T-cell (primary cell): ENCODE results near the gene RTN4. TPM values are rescaled to one million over a fixed set of nuclear protein-coding genes. Genes with fewer than 3 reads are reported as not detected.

Experiments
- ATAC-seq, 4 experiments: fragments of 200-7000 bp in 3 of 4; fragments of 150-1000 bp in 1 of 4; cut with Tn5 transposase; replicated peaks in 1 of 4; 1 replicate in 3 of 4; 2 replicates in 1 of 4; pipeline ENCODE4 v1.10.0; 2021; ENCODE audit warnings: moderate library complexity in 3 of 4, mild to moderate bottlenecking in 2 of 4, moderate number of reproducible peaks in 1 of 4
- CTCF ChIA-PET, 2 donors: fragments of 300-600 bp; sonication (Branson Sonifier 250); formaldehyde crosslinking; loops; one replicate each; lab custom pipeline; 2022; ENCODE audit warnings: antibody characterized with exemption in 2 of 2; lab: Charles Lee
- POLR2A ChIA-PET, 2 donors: fragments of 300-600 bp; sonication (Branson Sonifier 250); formaldehyde crosslinking; loops; one replicate each; lab custom pipeline; 2022; ENCODE audit warnings: antibody characterized with exemption in 2 of 2; lab: Charles Lee
- DNase-seq, 35 experiments: peaks; one replicate each; pipeline versions ENCODE4 v3.0.0 to v3.0.0-alpha.2; 2013 to 2023
- H3K27ac ChIP-seq: one replicate; pipeline ENCODE4 v1.5.1; 2013; ENCODE audit warnings: low read length
- H3K27me3 ChIP-seq, 2 experiments: replicated peaks in 1 of 2; 1 replicate in 1 of 2; 2 replicates in 1 of 2; pipeline versions ENCODE4 v1.6.1 to v1.7.0; 2013; ENCODE audit warnings: low read length in 1 of 2, mixed read lengths in 1 of 2; ENCODE audit not compliant: control insufficient read depth in 2 of 2, insufficient read depth in 2 of 2; ENCODE audit errors: extremely low read depth in 1 of 2
- H3K36me3 ChIP-seq, 2 donors: 1 replicate in 1 of 2; 2 replicates in 1 of 2; pipeline versions ENCODE4 v1.6.1 to v1.7.0; 2013; ENCODE audit warnings: low read length in 1 of 2; ENCODE audit not compliant: control insufficient read depth in 2 of 2, insufficient read depth in 1 of 2; ENCODE audit errors: extremely low read depth in 1 of 2
- H3K4me1 ChIP-seq, 2 experiments: 1 replicate in 1 of 2; 2 replicates in 1 of 2; pipeline versions ENCODE4 v1.6.1 to v1.7.0; 2013; ENCODE audit warnings: low read length in 2 of 2, mixed read lengths in 1 of 2; ENCODE audit not compliant: insufficient read depth in 2 of 2, control insufficient read depth in 1 of 2; ENCODE audit errors: extremely low read depth in 1 of 2
- H3K4me3 ChIP-seq, 2 donors: 1 replicate in 1 of 2; 2 replicates in 1 of 2; pipeline versions ENCODE4 v1.5.1 to v1.7.0; 2013; ENCODE audit warnings: mild to moderate bottlenecking in 2 of 2, low read length in 1 of 2, moderate library complexity in 1 of 2; ENCODE audit not compliant: control insufficient read depth in 1 of 2; ENCODE audit errors: extremely low read depth in 1 of 2
- H3K9me3 ChIP-seq: 2 replicates; pipeline ENCODE4 v1.7.0; 2013
- H3K27ac Mint-ChIP-seq, 2 donors: one replicate each; pipeline ENCODE4 v1.8.0; 2020 to 2021; ENCODE audit warnings: mild to moderate bottlenecking in 2 of 2, mixed read lengths in 2 of 2
- H3K27me3 Mint-ChIP-seq, 2 donors: one replicate each; pipeline ENCODE4 v1.8.0; 2021 to 2022; ENCODE audit warnings: mixed read lengths in 2 of 2
- H3K36me3 Mint-ChIP-seq: one replicate; pipeline ENCODE4 v1.8.0; 2021; ENCODE audit warnings: mixed read lengths
- H3K4me1 Mint-ChIP-seq, 3 donors: one replicate each; pipeline ENCODE4 v1.8.0; 2020 to 2022; ENCODE audit warnings: mixed read lengths in 3 of 3, mild to moderate bottlenecking in 1 of 3
- H3K4me3 Mint-ChIP-seq, 3 donors: one replicate each; pipeline ENCODE4 v1.8.0; 2020 to 2022; ENCODE audit warnings: mild to moderate bottlenecking in 3 of 3, mixed read lengths in 3 of 3, moderate library complexity in 3 of 3
- H3K9me3 Mint-ChIP-seq, 3 donors: one replicate each; pipeline ENCODE4 v1.8.0; 2020 to 2022; ENCODE audit warnings: mixed read lengths in 3 of 3
- WGBS: methylation state at CpG from one replicate; pipeline ENCODE4 v1.1.5; 2013; ENCODE audit warnings: missing lambda C conversion rate; ENCODE audit not compliant: insufficient coverage; 5-methylcytosine and 5-hydroxymethylcytosine counted together
- total RNA-seq, 35 experiments: library from RNA in 6 of 35; stranded (reverse) in 6 of 35; fragments of 120-200 nt in 1 of 35; gene quantifications; one replicate each; pipeline versions ENCODE4 v1.2.1 to v1.2.4 and lab custom pipeline; 2013 to 2026

Gene RTN4
- total RNA-seq, 5 donors from 2014 or later (not counting 1 experiment from before 2014, with no cell fraction given), result 66.3 to 77.1 (median 75.4) TPM

DNA sequence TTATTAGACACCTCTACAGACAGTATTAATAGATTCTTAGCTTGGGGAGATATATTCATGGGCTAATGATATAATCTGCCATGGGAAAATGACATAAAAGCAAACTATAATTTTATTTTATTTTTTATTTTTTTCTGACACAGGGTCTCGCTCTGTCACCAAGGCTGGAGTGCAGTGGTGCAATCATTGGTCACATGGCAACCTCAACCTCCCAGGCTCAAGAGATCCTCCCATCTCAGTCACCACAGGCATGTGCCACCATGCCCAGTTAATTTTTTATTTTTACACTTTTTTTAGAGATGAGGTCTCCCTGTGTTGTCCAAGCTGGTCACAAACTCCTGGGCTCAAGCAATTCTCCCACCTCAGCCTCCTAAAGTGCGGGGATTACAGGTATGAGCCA is 39.3 kb downstream of the RTN4 start:
- H3K9me3 Mint-ChIP-seq, result no peaks in the 10 kb centered on the region
- H3K4me1 Mint-ChIP-seq, result peaks cover 73 to 79% (median 76%) of the 10 kb centered on the region in 3 donors
- H3K27me3 Mint-ChIP-seq, result no peaks in the 10 kb centered on the region
- peak overlapping the region; percentile 85 to 95 for H3K27ac Mint-ChIP-seq
- Histone ChIP-seq H3K36me3 (no peaks in the 10 kb centered on the region), H3K9me3 (no peaks in the 10 kb centered on the region), H3K4me3 (no peak overlapping the region), H3K27ac (peak overlapping the region; percentile 55), H3K4me1 (peaks cover 5 to 37% of the 10 kb centered on the region in 2 experiments), H3K27me3 (no peaks in the 10 kb centered on the region)
- ChIA-PET CTCF (interaction anchor here in 1 of 2 donors (0.7 to 2.1 kb wide), 5 partner anchors 8 to 293 kb away, joined by 3 to 7 read pairs (median 5); no protein-coding TSS in a partner anchor), POLR2A (interaction anchor here (1.1 to 1.6 kb wide), 2 partner anchors 38 to 39 kb away, joined by 3 to 5 read pairs; partner anchors contain the start of gene RTN4 (in 1 of the 2))
- DNase-seq, result no peak
- H3K36me3 Mint-ChIP-seq, result peaks cover 2% of the 10 kb centered on the region
- peak overlapping the region in 2 of 3 donors; percentile 85 to 90 for H3K4me3 Mint-ChIP-seq
- 100% methylated on average over 1 of the region's 2 CpGs for WGBS
- no peak for ATAC-seq

DNA sequence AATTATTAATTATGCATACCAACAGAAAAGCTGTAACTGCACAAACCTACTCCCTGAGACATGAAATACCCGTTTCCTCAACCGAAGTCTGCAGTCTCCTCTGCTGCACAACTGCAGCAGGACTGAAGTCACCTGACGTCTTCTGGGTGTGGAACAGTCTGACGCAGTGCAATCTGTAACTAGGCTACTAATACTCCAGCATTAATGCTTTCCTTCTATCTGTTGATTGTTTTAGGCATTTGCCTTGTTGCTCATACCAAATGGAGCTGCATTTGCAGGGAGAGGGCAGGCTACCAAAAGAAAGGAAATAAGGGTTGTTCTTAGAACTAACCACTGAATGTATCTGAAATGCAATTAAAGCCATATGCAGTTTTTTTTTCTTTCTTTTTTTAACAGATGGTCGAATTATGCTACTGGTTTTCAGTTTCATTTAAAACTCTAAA is 40.1 kb downstream of the RTN4 start:
- H3K27me3 Mint-ChIP-seq, result no peaks in the 10 kb centered on the region
- H3K4me1 ChIP-seq, result peaks cover 5 to 38% of the 10 kb centered on the region in 2 experiments
- H3K27ac Mint-ChIP-seq, result peak overlapping the region; percentile 85 to 95
- WGBS, result 0% methylated on average over 3 of the region's 5 CpGs
- H3K27ac ChIP-seq, result peak overlapping the region; percentile 55
- H3K36me3 Mint-ChIP-seq, result peaks cover 2% of the 10 kb centered on the region
- CTCF ChIA-PET, result interaction anchor here in 1 of 2 donors (0.8 to 2.1 kb wide), 7 partner anchors 9 to 345 kb away, joined by 3 to 9 read pairs (median 5); no protein-coding TSS in a partner anchor
- H3K9me3 Mint-ChIP-seq, result no peaks in the 10 kb centered on the region
- ATAC-seq, result peak; percentile 85 to 96 (median 95)
- H3K27me3 ChIP-seq, result no peaks in the 10 kb centered on the region
- POLR2A ChIA-PET, result interaction anchor here (0.6 to 1.6 kb wide), 6 partner anchors 15 to 48 kb away, joined by 3 to 5 read pairs (median 4); partner anchors contain the start of gene RTN4 (in 1 of the 2)
- no peaks in the 10 kb centered on the region for H3K9me3 ChIP-seq
- DNase-seq, result peak in 34 of 35 experiments; percentile 18 to 73 (median 46)
- H3K4me3 ChIP-seq, result peak overlapping the region; percentile 43 to 60
- H3K4me1 Mint-ChIP-seq, result peaks cover 78 to 86% (median 81%) of the 10 kb centered on the region in 3 donors
- H3K4me3 Mint-ChIP-seq, result peak overlapping the region; percentile 85 to 90 (median 85)
- H3K36me3 ChIP-seq, result no peaks in the 10 kb centered on the region

DNA sequence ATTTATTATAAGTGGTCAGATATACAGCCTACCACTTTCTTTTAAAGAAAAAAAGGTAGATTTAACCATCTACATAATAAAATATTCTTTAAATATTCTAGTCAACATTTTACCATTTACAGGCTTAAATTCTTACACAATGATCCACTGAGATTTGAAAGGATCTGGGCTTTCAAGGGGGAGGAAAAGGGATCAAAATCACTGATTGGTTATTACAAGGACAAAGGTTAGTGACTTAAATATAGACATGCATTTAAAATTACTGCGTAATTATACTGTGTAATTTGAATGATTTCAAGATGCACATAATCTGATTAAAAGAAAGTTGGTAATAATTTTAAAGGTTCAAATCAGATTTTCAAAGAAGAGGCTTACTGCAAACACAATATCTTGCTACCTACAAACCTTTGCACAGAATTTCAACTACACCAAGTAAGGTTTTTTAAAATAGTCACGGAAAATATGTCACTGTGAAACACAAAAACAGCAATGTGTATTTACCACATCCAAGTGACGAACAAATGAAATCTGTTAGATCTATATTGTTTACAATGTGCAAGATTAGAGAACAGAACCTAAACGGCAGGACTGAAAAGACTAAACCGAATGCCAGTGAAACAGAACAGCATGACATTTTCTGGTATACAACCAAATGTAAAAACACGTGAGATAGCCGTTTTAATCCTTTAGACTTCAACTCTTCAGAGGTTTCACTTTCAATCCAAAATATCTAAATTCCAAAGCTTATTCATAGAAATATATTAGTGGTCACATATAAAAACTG is 40.8 kb downstream of the RTN4 start:
- Histone ChIP-seq H3K27ac (peak overlapping the region; percentile 55), H3K9me3 (no peaks in the 10 kb centered on the region), H3K27me3 (no peaks in the 10 kb centered on the region), H3K4me3 (peak overlapping the region; percentile 43 to 60), H3K4me1 (peaks cover 5 to 38% of the 10 kb centered on the region in 2 experiments), H3K36me3 (no peaks in the 10 kb centered on the region)
- ChIA-PET CTCF (interaction anchor here in 1 of 2 donors (0.7 to 2.1 kb wide), 6 partner anchors 39 to 344 kb away, joined by 3 to 9 read pairs (median 4); partner anchors contain the start of gene RTN4), POLR2A (interaction anchor here (0.6 to 1.6 kb wide), 5 partner anchors 16 to 49 kb away, joined by 3 to 4 read pairs (median 3); no protein-coding TSS in a partner anchor)
- WGBS, result no CpG with 5 or more reads among the region's 7 CpGs
- DNase-seq, result peak in 1 of 35 experiments; percentile 29
- Mint-ChIP-seq H3K4me1 (peaks cover 83 to 85% (median 85%) of the 10 kb centered on the region in 3 donors), H3K27me3 (no peaks in the 10 kb centered on the region), H3K36me3 (peaks cover 3% of the 10 kb centered on the region), H3K4me3 (peak overlapping the region; percentile 85 to 90 (median 85)), H3K27ac (peak overlapping the region; percentile 85 to 95), H3K9me3 (no peaks in the 10 kb centered on the region)
- ATAC-seq, result peak; percentile 24 to 48 (median 32)

DNA sequence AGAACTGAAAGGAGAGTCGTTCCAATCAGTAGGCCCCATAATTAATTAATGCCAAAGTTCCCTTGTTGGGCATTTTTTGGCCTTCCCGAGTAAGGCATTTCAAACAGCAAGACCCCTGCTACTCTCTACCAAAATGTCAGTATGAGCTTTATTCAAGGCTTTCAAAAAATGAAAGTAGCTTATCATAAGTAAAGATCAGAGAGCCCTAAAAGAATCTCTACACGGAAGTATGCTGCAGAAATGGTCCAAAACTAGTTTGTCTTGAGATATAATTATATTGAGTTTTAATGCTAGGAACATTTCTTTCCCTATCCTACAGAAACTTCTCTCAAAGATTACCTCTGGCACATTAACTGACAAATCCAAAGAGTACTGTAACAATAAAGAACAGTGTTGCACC is 43.9 kb downstream of the RTN4 start:
- ATAC-seq (peak in 1 of 4 experiments; percentile 38), DNase-seq (no peak)
- no peaks in the 10 kb centered on the region for H3K27me3 ChIP-seq
- peaks cover 5 to 31% of the 10 kb centered on the region in 2 experiments for H3K4me1 ChIP-seq
- Mint-ChIP-seq H3K27ac (peak overlapping the region; percentile 58 to 62), H3K27me3 (no peaks in the 10 kb centered on the region), H3K36me3 (peaks cover 3% of the 10 kb centered on the region), H3K9me3 (no peaks in the 10 kb centered on the region), H3K4me3 (peak overlapping the region in 2 of 3 donors; percentile 14 to 40), H3K4me1 (peaks cover 75 to 82% (median 81%) of the 10 kb centered on the region in 3 donors)
- ChIA-PET POLR2A (interaction anchor here (0.5 to 0.7 kb wide), 3 partner anchors 40 to 82 kb away, joined by 3 to 4 read pairs (median 3); partner anchors contain the start of gene RTN4 (in 1 of the 2)), CTCF (interaction anchor here in 1 of 2 donors (0.7 to 1.1 kb wide), 4 partner anchors 9 to 425 kb away, joined by 3 to 6 read pairs (median 4); no protein-coding TSS in a partner anchor)
- no peaks in the 10 kb centered on the region for H3K9me3 ChIP-seq
- no peak overlapping the region for H3K27ac ChIP-seq
- 83% methylated on average over 1 of the region's 3 CpGs for WGBS
- no peak overlapping the region for H3K4me3 ChIP-seq
- no peaks in the 10 kb centered on the region for H3K36me3 ChIP-seq

DNA sequence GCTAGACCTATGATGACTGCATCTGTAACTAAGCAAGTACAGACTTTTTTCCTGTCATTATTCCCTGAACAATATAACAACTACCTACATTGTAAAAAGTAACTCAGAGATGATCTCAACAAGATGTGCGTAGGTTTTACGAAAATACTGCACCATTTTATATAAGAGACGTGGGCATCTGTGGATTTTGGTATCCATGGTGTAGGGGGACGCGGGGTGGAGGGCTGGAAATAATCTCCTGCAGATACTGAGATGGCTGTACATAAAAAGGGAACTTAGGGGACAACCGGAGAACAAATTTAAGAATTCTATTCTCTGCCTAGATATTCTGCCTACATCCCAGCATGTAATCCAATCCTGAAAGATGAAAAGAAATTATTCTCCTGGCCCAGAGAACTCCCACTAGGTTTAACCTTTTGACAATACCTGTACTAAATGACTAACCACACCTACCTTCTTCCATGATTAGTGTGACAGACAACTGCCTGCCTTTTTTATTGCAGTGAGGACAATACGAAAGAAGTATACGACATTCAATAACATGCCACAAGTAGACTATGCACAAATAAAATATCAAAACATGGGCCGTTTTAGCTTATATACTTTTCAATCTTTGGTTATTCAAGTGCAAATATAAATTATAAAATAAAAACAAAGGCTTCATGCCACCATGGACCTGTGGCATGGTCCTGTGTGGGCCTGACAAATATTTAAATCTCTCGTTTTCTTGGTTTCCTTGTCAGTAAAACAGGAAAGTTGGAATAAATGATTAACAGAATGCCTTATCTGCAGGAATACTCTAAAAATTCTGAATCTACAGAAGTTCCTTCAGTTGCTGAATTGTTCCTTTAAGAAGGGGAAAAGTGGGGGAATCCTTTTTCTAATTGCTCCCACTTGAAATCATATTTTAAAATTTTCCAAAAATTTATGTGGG is 46.3 kb downstream of the RTN4 start:
- no peak overlapping the region for H3K4me3 Mint-ChIP-seq
- no peaks in the 10 kb centered on the region for H3K27me3 ChIP-seq
- no peak overlapping the region for H3K27ac ChIP-seq
- H3K4me3 ChIP-seq, result no peak overlapping the region
- CTCF ChIA-PET, result interaction anchor here in 1 of 2 donors (0.7 kb wide), 1 partner anchor 165 kb away, joined by 3 read pairs; no protein-coding TSS in a partner anchor
- H3K27me3 Mint-ChIP-seq, result no peaks in the 10 kb centered on the region
- H3K36me3 ChIP-seq, result no peaks in the 10 kb centered on the region
- ATAC-seq (no peak), DNase-seq (no peak)
- peaks cover 3% of the 10 kb centered on the region for H3K36me3 Mint-ChIP-seq
- POLR2A ChIA-PET, result interaction anchor here in 1 of 2 donors (0.6 kb wide), 1 partner anchor 29 kb away, joined by 4 read pairs; no protein-coding TSS in a partner anchor
- no peaks in the 10 kb centered on the region for H3K9me3 Mint-ChIP-seq
- peaks cover 72 to 84% (median 82%) of the 10 kb centered on the region in 3 donors for H3K4me1 Mint-ChIP-seq
- no peak overlapping the region for H3K27ac Mint-ChIP-seq
- no peaks in the 10 kb centered on the region for H3K9me3 ChIP-seq
- no CpG with 5 or more reads among the region's 10 CpGs for WGBS
- peaks cover 0 to 33% of the 10 kb centered on the region in 2 experiments for H3K4me1 ChIP-seq
